ENCODE results near the gene TANC1. TPM values are rescaled to one million over a fixed set of nuclear protein-coding genes. Genes with fewer than 3 reads are reported as not detected.

The TANC1 gene
- 10 to 100 TPM; 20.6 to 64.8 (median 31.5) TPM for total RNA-seq

DNA sequence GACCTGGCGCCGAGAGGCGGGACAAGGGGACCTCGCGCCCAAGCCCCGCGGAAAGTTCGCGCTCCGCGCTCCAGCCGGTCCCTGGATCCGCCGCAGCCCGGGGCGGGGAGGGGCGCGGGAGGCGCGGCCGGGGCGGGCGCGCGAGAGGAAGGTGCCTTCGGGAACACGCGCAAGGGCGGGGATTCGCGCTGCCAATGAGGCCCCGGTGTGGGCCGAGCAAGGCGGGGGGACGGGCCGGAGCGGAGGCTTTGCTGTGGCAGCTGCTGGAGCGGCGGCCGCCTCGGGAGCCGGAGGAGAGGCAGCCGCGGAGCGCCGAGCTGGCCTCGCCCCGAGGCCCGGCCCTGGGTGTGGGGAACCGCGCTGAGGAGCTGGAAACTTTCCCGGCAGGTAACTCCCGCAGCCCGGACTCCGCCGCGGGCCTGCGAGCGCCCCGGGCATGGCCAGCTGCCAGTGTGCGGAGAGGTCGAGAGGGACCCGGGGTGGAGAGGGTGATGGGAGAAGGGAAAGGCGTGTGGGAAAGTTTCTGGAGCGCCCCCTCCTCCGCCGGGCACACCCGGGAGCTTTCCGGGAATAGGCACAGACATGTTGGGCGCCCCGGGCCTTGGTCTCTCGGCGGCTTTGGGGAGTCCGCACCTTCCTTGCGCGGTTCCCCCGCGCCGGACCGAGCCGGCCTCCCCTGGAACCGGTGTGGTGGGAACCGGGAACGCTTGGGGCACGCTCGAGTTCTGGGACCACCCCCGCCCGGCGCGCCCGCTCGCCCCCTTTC lies at the start of gene TANC1:
TANC1 (plus strand) TSS at position 245 of the 766 bp plus-strand sequence. CDS start 97,271 bp downstream, outside the sequence.
- TF ChIP-seq, protein P1, sequence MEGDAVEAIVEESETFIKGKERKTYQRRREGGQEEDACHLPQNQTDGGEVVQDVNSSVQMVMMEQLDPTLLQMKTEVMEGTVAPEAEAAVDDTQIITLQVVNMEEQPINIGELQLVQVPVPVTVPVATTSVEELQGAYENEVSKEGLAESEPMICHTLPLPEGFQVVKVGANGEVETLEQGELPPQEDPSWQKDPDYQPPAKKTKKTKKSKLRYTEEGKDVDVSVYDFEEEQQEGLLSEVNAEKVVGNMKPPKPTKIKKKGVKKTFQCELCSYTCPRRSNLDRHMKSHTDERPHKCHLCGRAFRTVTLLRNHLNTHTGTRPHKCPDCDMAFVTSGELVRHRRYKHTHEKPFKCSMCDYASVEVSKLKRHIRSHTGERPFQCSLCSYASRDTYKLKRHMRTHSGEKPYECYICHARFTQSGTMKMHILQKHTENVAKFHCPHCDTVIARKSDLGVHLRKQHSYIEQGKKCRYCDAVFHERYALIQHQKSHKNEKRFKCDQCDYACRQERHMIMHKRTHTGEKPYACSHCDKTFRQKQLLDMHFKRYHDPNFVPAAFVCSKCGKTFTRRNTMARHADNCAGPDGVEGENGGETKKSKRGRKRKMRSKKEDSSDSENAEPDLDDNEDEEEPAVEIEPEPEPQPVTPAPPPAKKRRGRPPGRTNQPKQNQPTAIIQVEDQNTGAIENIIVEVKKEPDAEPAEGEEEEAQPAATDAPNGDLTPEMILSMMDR (IDR thresholded peaks at IDR 0.05; ENCODE audit: low read depth), result no peak

DNA sequence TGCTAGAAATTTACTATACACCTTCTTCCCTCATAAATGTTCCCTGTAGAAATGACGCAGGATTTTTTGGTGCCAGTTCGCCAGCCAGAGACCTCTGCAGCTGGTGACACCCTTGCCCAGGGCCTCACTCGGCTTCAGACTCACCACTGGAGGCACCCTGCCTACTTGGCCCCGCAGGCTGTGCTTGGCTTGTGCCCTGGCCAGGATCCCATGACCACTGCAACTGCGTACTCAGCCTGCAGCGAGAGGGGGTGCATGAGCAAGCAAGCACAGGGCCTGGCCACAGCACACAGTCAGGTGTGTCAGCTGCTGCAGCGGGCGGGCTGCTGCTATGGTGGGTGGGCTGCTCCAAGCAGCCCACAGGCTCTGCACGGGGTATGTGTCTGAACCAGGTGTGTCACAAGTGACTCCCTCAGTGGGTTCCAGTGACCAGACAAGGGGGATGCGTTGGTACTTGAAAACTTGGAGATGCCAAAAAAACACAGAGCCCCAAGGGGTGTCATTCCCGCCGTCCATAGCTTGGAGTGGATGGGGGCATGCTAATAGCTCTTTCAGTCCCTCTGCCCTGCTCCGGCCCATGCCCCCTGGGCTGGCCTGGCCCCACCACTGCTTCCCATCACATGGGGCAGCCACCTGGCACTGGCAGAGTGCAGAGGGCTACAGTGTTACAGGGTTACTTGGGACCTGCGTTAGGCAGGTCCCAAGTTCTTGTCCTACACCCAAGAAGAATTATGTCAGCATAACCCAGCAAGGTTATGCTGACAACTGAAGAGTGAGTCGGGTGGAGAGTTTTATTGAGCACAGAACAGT lies 46.6 kb upstream of the TANC1 start:
- TF ChIP-seq, protein P1 (IDR thresholded peaks at IDR 0.05; ENCODE audit: low read depth), result no peak

DNA sequence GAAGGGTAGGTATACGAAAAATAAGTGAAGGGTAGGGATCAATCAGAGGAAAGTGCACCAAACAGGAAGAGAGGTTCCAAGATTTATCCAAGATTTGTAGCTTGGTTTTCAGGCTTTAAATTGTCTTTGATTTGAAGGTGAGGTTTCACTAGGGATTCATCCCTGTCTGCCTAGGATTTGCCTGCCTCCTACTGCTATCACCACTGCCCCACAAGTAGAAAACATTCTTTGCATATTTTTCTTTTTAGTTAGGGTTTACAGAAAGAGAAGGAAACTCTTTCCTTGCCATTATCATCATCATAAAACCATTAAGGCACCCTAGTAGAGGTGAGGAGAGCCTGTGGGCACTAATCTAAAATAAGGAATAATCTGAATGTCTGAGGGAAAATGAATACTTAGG lies 45.8 kb upstream of the TANC1 start:
- TF ChIP-seq, protein P1 (IDR thresholded peaks at IDR 0.05; ENCODE audit: low read depth), result no peak

DNA sequence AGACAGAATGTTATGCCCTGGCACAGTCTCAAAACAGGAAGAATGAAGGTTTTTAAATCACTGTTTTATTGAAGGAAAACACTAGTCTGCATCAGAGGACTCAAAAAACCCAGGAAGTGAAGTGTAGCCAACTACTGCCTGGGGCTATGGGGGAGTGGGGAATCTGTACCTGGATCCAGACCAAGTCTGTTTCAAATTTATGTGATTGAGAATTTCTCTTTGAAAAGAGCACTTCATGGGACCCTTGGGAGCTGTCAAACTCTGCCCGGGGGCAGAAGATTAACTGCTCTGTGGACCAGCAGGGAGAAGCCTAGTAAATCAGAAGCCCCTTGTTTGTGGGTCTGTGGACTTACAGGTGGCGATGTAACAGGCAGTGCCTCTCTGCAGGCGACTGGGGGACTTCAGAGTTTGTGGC lies 45.3 kb upstream of the TANC1 start:
- TF ChIP-seq, protein P1 (IDR thresholded peaks at IDR 0.05; ENCODE audit: low read depth), result no peak

DNA sequence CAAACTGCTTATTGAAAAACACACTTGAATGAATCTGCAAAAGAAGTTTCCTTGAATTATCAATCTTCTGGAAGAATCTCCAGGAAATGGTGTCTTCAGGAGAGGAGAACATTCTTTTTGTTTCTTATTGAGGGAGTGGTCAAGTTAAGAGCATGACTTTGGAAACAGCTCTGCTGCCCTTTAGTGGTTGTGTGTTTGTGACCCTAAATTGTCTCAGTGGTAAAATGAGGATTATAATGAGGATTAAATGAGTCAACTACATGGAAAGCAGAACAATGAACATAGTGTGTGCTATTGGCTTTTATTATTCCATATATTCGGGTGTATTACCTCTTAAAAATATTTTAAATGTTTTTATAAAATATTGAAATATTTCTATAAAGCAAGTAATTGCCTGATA lies 44.8 kb upstream of the TANC1 start:
- TF ChIP-seq, protein P1 (IDR thresholded peaks at IDR 0.05; ENCODE audit: low read depth), result no peak

DNA sequence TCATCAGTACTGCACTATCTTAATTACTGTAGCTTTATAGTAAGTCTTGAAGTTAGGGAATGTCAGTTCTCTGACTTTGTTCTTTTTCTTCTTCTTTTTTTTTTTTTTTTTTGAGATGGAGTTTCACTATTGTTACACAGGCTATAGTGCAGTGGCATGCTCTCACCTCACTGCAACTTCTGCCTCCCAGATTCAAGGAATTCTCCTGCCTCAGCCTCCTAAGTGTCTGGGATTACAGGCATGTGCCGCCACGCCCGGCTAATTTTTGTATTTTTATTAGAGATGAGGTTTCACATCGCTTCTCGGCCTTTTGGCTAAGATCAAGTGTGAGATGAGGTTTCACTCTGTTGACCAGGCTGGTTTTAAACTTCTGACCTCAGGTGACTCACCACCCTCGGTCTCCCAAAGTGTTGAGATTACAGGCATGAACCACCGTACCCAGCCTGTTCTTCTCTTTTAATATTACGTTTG lies 41.9 kb upstream of the TANC1 start:
- TF ChIP-seq, protein P1 (IDR thresholded peaks at IDR 0.05; ENCODE audit: low read depth), result no peak

DNA sequence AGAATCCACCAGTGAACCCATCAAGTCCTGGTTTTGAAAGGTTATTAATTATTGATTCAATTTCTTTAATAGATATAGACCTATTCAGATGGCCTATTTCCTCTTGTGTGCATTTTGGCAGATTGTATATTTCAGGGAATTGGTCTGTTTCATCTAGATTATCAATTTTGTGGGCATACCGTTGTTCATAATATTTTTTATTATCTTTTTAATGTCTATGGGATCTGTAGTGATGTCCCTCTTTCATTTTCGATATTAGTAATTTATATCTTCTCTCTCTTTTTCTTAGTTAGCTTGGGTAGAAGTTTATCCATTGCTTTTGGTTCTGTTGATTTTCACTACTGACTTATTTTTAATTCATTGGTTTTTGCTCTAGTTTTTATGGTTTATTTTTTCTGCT lies 39.9 kb upstream of the TANC1 start:
- TF ChIP-seq, protein P1 (IDR thresholded peaks at IDR 0.05; ENCODE audit: low read depth), result no peak

Data from subcutaneous adipose tissue (tissue), 4 donors.